ENCODE measurements around the gene ZNF333. TPM values are rescaled to one million over a fixed set of nuclear protein-coding genes. Genes with fewer than 3 reads are reported as not detected.

ZNF333 gene
- total and polyA plus RNA-seq, 2 donors (not counting 3 experiments of a cell fraction or from before 2014, with no cell fraction given), result 11.1 to 19.7 TPM

GRCh38 chr19:14699641-14700040, 9.8 kb downstream of the ZNF333 start:
- Histone ChIP-seq H3K9me3 (replicated peaks; ENCODE audit: control insufficient read depth, insufficient read depth, low read length) (no peaks in the 10 kb centered on the region), H3K4me2 (ENCODE audit: insufficient read depth, low read length) (no peak overlapping the region), H3K4me3 (replicated peaks in 1 of 3; ENCODE audit: insufficient read depth in 1 of 3, low read depth in 1 of 3, low read length in 3 of 3) (no peak overlapping the region), H4K20me1 (replicated peaks; ENCODE audit: control insufficient read depth, extremely low read depth, insufficient read depth, low read length) (no peaks in the 10 kb centered on the region), H3K79me2 (ENCODE audit: control insufficient read depth, insufficient read depth, low read length) (no peaks in the 10 kb centered on the region), H3K36me3 (ENCODE audit: control insufficient read depth in 2 of 2, extremely low read depth in 1 of 2, insufficient read depth in 2 of 2, low read length in 2 of 2) (peaks cover 11 to 55% of the 10 kb centered on the region in 2 experiments), H3K27ac (ENCODE audit: insufficient read depth, low read depth, low read length) (no peak overlapping the region), H3K27me3 (ENCODE audit: control insufficient read depth in 2 of 2, insufficient read depth in 2 of 2, low read length in 2 of 2) (no peaks in the 10 kb centered on the region), H2AFZ (ENCODE audit: low read depth, low read length) (no peak overlapping the region), H3K9ac (replicated peaks; ENCODE audit: extremely low read depth, insufficient read depth, low read length) (no peak overlapping the region), H3K4me1 (ENCODE audit: control insufficient read depth, extremely low read depth, insufficient read depth, low read length) (no peaks in the 10 kb centered on the region), H3K9me1 (replicated peaks; ENCODE audit: control insufficient read depth, extremely low read depth, insufficient read depth, low read length) (no peaks in the 10 kb centered on the region)
- TF ChIP-seq POLR2AphosphoS5 (IDR thresholded peaks at IDR 0.05; ENCODE audit: insufficient read depth, low read depth, low read length) (no peak), GATA2 (IDR thresholded peaks at IDR 0.05; ENCODE audit: insufficient read depth, insufficient read length, low read depth, low read length) (no peak), CTCF (IDR thresholded peaks at IDR 0.05; ENCODE audit: extremely low read depth in 1 of 2, insufficient read depth in 1 of 2, low read depth in 1 of 2, low read length in 2 of 2) (no peak), EZH2 (IDR thresholded peaks at IDR 0.05; ENCODE audit: borderline replicate concordance, low read depth, low read length, severe bottlenecking) (no peak), FOS (IDR thresholded peaks at IDR 0.05; ENCODE audit: borderline replicate concordance, insufficient read depth, low read length) (no peak), POLR2A (IDR thresholded peaks at IDR 0.05; ENCODE audit: low read depth, low read length) (no peak), MYC (IDR thresholded peaks at IDR 0.05; ENCODE audit: low read depth, low read length) (no peak), JUN (IDR thresholded peaks at IDR 0.05; ENCODE audit: borderline replicate concordance, insufficient read depth, insufficient read length, low read depth) (no peak)
- TF ChIP-seq, protein P1, sequence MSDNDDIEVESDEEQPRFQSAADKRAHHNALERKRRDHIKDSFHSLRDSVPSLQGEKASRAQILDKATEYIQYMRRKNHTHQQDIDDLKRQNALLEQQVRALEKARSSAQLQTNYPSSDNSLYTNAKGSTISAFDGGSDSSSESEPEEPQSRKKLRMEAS (IDR thresholded peaks at IDR 0.05; ENCODE audit: insufficient read depth, insufficient read length), result no peak
- dilution Hi-C loops (cut with MboI; ENCODE audit: extremely low pct_ligation_motif_present, low sequenced_read_pairs), result no loop called here
- intact Hi-C loops (cut with micrococcal nuclease), result no loop called here
- no TSS peak for BruUV-seq (replicated peaks)
- FAIRE-seq (peak; percentile 55), DNase-seq (ENCODE audit: low read depth, low spot score) (peak; percentile 28)
- POLR2A ChIA-PET, result interaction anchor here (0.6 kb wide), 1 partner anchor 11 kb away, joined by 3 read pairs; no protein-coding TSS in a partner anchor
- CTCF ChIA-PET, result no interaction called here
